HG03280 (cell line): Measurements from ENCODE around the gene GALNT10.

Experiments used
- ATAC-seq: cut with Tn5 transposase; IDR thresholded peaks from one replicate; pipeline ENCODE4 v1.9.1; 2021; ENCODE audit warnings: mild to moderate bottlenecking, moderate library complexity; ENCODE audit not compliant: unreplicated experiment

Gene GALNT10

DNA sequence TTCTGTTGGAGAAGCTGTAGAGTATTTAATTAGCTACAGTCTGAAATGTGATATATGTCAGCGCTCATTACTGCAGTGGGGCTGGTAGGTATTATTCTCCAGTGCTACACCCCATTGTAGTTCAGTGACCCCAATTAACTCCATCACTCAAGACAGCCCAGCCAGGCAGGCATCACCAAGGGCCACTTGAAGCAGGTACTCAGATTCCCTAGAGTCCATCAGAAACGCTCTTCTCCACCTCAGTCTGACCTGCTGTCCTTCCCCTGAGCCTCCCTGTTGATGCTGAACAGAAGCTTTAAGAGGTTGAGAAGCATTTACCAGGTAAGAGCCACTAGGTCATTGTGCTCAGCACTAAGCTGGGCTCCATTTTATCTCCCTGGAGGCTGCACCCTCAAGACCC lies 71.8 kb downstream of the GALNT10 start:
- ATAC-seq: no peak

DNA sequence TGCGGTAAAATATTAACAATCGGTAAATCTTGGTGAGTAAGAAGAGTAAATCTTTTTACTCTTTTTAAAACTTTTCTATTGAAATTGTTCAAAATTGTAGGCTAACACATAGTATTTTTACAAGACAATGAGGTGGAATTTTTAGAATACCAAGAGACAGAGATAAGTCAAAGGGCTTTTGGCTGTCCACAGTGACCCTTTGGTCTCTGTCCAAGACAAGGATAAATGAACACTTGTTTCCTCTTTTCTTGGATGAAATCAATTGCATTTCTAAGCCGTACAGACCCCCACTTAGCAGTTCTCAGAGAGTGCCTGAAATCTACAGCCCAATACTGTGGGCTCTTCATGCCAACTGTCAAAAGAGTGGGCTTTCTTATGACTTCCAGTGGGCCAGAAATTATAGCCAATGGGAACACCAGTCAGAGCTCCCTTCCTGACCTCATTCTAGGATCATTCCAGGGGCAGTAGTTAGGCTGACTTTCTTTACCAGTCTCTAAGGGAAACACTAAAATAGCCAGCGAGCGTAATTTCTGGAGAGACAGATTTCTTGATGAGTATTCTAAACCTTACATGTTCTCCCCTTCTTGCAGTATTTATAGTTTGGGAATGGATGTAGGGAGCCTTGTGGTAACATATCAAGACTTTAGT lies 74.1 kb downstream of the GALNT10 start:
- no peak for ATAC-seq

DNA sequence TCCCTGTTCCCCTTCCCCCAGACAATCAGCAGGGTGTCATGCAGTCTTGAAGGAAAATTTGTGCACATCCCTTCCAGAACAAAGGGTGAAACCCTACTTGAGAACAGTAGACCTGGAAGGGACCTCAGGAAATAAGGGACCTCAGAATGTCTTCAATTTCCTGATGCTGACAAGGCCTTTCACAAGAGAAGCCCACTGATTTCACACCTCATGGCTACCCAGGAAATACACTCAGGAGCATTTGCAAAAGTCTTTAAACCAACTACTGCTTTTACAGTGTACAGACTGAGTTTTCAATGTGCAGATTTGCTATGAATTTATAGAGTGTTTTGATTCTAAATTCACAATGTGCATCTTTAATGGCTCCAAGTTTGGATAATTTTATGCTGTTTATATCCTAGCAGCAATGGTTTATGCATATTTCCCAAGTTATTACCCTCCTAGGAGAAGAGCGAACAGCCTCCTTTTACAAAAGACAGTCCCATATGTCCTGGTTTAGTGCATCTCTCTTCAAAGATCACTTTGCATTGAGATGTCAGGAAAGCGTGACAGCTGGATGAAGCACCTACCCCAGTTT lies 74.8 kb downstream of the GALNT10 start:
- no peak for ATAC-seq

DNA sequence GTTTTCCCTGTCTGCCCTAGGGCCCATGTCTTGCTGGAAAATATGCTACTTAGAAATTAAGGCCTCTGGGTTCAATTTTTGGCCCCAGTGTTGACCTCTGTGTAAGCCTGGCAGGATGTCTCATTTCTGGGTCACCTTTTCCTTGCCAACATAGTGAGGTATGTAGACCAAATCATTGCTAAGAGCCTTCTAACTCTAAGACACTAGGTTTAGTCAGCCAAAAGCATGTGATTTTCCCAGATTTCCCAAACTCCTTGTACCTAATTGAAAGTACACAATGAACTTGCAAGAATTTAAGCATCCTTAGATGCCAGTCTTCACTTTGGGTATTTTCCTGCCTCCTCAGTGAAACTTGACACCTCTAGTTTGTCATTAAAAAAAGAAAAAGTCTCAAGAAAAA lies 77.0 kb downstream of the GALNT10 start:
- ATAC-seq: no peak

DNA sequence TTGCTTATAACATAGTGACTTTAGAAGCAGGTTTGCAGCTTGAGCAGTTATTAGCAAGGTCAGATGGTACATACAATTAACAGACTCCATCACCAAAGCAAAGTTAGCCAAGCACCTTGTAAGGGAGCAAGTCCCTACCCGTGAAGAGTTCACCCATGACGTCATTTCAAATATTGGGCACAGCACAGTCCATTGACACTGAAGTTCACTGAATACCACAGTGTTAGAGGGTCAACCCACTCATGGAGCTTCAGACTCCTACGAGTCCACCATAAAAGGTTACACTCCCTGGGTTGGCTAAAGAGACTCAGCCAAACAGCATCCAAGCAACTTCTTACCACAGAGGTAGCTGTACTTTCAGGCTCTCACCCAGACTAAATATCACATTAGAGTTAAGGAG lies 77.5 kb downstream of the GALNT10 start:
- ATAC-seq: no peak

DNA sequence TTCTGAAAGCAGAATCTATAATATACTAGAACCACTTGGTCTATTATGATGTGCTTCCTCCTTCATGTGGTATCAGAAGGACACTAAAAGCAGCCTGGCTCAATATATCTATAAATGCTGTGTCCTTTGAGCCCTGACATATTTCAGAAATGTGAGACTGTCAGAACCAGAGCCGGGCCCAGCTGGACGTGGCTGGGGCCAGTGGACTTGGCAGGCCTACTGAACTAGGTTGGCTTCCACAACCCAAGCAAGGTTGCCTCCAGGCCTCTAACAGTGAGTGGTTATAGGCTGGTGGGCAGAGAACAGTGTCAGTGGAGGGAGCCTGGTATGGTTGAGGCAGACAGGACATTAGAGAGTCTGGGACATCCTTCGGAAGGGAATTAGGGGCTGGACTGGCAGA lies 78.9 kb downstream of the GALNT10 start:
- ATAC-seq: no peak

DNA sequence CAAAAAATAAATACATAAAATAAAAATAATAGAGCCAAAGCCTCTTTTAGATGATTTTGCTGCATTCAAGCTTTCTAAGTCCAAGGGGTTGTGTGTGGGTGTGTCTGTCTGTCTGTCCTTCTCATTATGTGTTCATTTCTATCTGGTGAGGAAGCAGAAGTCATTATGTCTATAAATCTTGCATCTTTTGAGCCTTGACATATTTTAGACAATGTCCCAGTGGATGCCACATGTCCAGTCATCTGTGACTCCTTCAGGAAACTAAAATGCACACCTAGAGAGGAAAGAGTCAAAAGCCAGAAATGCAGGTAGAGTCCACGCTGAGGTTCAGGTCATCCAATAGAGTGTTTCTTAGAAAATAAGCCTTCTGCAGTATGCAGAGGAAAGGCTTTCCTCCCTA lies 80.9 kb downstream of the GALNT10 start:
- ATAC-seq: no peak

DNA sequence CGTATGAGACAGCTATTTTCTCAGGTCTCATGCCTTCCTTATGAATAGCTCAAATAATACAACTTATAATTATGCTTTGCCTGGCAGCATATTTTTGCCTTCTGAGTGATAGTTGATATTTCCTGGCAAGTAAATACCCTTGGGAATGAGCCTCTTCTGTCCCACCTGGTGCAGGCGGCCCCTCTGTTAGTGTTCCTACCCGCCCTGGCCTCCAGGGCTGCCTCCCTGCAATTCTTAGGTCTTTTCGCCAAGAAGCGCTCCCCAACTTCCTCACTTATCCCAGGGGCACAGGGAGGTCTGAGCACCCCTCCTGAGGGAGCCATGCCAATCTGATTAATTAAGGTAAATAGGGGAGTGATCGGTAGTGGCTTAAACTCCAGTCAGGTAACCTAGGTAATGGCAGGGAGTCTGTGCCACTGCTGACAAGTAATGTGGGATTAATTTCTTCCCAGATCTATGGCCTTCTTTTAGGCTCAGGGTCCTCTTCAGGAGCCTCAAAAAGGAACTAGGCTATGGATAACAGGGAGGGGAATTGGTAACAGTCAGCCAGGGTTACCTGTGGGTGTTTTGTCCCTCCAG lies 81.5 kb downstream of the GALNT10 start:
- no peak for ATAC-seq

DNA sequence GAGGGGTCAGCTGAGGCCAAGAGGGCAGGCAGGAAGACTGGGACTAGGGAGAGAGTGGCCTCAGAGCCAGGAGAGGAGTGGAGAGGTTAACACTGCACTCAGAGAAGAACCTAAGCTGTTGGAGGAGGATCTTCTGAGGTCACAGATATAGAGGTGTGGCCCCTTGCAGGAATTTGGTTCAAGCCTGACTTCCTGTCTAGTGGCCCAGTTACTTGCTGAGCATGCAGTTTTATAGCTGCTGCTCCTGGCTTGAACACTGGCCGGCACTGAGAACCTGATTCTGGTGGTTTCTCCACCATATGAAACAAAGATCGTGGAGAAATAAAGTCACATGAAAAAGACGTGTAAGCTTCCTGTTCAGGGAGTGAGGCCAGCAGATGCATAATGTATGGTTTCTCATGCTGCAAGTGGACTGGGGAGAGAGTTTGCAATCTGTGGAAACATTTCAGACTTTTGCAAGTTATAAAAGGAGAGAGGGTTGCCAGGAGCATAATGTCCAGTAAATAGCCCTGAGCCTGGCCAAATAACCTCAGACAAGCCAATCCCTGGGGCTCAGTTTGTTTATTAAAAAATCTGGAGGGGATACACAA lies 82.6 kb downstream of the GALNT10 start:
- ATAC-seq: no peak

DNA sequence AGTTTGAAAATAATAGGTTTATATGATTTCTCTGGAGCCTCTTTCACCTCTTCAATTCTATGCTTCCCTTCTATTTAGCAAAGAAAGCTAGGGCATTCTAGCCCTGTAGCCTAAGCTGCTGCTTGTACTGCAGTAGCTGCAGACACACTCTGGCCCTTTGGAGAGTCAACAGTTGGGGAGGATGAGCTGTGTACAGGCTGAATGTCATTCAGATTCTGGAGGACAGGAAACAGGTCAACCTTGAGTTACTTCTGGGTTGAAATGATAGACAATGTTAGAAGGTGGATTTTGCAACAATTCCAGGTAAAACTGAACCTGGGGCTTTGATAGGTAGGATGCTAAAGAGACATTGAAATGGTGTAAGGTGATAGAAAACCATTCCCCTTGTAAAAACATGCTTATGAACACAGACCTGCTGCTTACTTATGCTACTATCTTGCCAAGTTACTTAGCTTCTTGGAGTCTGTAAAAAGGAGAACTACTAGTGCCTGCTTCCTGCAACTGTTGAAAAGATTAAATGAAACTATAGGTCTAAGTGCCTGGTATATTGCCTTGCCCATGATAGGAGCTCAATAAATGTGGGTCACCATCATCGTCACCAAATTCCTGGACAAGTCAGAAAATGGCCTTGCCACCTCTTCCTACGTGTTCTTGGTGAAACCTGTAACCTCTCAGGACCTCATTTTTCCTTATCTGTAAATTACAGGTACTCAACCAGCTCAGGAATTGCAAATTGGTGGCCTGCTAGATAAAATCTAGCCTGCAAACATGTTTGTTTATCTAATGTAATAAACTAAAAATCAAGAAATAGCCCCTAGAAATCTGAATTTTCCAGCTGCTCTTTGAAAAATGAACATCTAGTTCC lies 83.7 kb downstream of the GALNT10 start:
- no peak for ATAC-seq

DNA sequence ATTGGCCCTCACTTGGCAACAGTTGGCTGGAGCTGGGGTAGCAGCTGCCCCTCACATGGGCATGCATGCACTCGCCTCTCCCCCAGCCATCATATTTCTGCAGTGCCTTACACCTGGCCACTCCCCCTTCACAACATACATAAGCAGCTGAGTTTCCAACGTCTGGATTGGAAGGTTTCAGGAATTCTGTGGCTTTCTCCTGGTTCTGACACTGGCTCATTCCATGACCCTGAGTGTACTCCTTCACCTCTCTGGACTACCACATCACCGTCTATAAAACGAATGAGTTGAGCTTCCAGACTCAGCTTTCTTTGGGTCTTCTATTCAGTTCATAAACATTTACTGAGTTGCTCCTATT lies 84.3 kb downstream of the GALNT10 start:
- ATAC-seq: no peak

DNA sequence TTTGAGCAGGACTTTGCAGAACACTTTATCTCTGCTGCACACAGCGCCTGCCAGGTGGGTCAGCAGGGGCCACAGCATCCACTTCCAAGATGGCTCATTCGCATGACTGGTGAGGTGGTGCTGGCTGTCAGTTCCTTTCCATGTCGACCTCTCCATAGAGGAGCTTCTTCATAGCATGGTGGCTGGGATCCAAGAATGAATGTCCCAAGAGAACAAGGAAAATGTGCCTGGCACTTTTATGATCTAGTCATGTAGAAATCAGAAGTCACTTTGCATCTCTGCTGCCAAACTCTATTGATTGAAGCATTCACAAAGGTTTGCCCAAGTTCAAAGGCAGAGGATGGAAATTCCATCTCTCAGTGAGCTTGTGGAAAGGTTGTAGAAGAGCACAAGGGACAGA lies 85.0 kb downstream of the GALNT10 start:
- no peak for ATAC-seq

DNA sequence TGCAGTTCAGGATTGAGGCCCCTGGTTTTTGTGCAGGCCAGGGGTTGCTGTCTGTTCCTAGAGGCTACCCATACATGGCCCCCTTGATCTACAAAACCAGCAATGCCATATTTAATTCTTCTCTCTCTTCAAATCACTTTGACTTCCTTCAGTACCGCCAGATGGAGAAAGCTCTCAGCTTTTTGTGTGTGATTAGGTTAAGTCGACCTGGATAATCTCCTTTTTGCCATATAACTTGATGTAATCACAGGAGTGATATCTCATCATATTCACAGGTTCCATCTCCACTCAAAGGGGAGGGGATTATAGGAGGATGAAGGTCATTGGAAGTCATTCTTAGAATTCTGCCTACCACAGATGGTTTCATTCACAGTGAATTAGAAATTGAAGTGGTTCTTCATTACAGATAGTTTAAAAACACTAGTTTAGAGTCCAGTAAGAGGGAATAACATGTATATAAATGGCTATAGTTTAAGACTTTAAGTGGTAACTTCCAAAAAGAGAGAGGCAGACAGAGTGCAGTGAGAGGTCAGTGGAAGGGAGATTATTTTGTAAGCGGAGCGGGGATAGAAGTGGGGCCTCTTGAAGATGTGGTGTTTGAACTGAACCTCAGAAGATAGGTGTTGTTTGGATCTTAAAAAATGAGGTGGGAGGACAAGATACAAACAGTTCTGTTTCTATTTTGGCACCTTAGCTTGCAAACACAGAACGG lies 85.9 kb downstream of the GALNT10 start:
- no peak for ATAC-seq

DNA sequence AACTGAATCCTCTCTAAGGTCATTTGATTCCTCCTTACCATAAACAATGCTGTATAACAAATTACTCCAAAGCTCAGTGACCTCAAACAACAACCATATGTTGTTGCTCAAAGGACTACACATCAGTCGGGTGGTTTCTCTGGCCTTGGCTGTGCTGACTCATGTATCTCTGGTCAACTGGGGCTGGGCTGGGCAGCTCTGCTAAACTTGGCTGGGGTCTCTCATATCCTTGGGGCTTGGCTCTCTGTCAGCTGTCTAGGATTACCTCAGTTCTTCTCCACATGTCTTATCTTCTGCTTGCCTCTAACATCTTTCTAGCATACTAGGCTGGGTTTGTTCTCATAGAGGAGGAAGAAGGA lies 86.4 kb downstream of the GALNT10 start:
- no peak for ATAC-seq

DNA sequence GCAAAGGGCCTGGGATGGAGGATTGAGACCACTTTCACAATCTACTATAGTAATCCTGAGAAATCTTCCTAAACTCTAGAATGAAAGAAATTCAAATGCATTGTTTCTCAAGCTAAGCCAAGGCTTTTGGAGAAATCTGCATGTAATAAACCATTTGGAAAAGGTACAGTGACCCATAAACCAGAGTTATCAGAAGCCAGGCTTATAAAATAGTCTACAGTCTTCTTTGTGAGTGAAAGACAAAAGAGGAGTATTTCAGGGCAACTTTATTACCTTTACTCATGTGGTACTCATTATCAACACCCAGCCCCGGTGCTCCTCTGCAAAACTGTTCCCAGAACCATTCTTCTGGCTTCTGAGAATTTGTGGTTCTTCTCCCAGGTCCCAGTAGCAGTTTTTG lies 87.0 kb downstream of the GALNT10 start:
- ATAC-seq: no peak

DNA sequence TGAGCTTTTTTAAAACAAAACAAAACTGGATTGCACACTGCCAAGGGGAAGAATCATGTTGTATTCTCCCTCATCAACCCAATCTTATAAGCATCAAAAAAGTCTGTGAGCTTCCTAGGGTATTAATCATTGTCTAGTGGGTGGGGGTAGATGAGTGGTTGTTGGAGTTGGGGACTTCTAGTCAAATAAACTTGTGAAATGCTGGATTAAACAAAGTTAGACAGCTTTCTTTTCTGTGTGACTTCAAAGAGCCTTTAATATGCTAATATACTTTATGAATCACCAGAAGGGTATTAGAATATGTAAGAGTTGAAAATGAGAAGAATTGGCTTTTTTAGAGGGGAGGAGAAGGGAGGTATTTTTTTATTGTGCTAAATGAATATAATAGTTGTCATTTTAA lies 87.7 kb downstream of the GALNT10 start:
- no peak for ATAC-seq

DNA sequence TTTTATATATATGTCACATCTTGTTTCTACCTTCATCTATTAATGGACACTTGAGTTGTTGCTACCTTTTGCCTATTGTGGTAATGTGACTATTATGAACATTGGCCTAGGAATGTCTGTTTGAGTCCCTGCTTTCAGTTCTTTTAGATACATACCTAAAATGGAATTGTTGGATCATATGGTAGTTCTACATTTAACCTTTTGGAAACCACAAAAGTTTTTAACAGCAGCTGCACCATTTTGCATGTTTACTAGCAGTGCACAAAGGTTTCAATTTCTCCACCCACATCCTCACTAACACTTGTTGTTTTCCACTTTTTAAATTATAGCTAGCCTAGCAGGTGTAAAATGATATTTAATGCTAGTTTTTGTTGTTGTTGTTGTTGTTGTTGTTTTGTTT lies 88.4 kb downstream of the GALNT10 start:
- peak; percentile 44 for ATAC-seq

DNA sequence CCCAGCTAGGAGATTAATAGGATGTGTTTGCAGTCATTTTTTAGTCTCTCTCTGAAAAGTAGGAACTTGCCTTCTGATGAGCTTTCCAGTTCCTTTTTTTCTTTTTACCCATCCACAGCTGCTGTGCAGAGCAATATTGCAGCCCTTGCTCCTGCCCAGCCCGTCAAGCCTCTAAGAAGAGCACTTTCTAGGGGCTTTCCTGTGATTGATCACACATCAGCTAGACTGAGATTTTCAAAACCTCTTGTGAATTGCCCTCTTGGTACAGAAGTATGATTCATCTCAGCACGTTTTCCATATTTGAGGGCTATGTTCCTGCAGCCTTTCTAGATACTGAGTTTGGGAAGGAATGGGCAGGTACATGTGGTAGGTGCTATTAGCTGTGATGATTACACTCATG lies 93.9 kb downstream of the GALNT10 start:
- ATAC-seq: peak; percentile 84

DNA sequence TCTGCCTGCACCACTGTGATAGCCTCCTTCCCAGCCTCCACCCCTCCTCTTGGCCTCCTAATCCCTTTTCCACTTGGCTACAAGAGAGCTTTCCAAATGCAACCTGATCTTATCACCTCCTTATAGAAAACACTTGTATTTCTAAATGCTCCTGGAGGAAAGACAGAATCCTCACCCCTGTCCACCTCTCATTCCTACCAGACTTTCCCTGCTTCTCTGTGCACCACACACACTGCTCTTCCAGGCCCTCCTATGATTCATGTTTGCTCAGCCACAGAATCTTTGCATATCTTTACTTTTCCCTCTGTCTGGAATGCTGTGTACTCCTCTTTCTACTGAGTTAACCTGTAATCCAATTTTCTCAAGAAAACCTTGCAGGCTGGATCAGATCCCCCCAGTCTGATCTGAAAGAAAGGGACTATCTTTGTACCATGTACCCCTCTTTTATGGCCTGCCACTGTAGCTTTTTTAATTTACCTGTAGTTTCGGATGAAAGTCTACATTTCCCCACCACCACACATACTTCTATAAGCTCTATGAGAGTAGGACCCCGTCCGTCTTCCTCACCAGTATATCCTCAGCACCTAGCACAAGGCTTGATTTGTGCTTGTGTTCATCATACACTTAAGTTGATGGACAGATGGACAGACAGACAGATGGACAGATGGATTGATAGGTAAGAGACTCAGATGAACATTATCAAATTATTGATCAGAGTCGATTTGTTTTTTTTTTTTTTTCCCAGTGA lies 95.3 kb downstream of the GALNT10 start:
- no peak for ATAC-seq

DNA sequence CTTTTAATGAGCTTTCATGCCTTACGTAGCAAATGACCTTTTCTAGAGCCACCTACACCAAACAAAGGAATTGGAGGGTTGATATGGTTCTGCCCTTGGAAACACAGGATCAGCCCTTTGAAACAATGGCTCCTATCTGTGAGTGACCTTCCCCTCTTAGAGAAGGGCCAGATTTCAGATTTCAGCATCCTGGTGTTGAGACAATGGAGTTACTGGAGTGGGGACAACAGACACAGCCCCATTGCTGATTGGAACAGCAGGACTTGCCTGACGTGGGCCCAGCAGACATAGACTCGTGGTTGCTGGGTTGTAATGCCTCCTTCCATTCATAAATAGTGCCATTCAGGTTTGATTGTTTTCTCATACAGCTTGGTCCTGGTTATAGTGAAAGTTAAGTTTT lies 96.0 kb downstream of the GALNT10 start:
- no peak for ATAC-seq
